Activated CD4-positive, alpha-beta memory T cell treated with anti-CD3 and anti-CD28 coated beads for 36 hours (primary cell): Measurements from ENCODE around the gene P2RY4. TPM values are rescaled to one million over a fixed set of nuclear protein-coding genes. Genes with fewer than 3 reads are reported as not detected.
A peak's percentile ranks its signal among the peaks of the same experiment; 100 is the strongest.
"Not testable (repeated sequence)": the region's sequence is repeated elsewhere in the genome, so short reads cannot be mapped to it uniquely, and the experiment has no call there.

Source experiments
- CTCF ChIA-PET: fragments of 350-600 bp; sonication (Branson Sonifier 250); formaldehyde crosslinking; loops from one replicate; lab custom pipeline; 2021; ENCODE audit warnings: antibody characterized with exemption, inconsistent platforms; lab: Charles Lee
- POLR2A ChIA-PET: fragments of 350-600 bp; sonication (Branson Sonifier 250); formaldehyde crosslinking; loops from one replicate; lab custom pipeline; 2021; ENCODE audit warnings: antibody characterized with exemption; lab: Charles Lee
- DNase-seq: peaks from one replicate; pipeline ENCODE4 v3.0.0-alpha.2; 2020
- H3K27ac Mint-ChIP-seq: one replicate; pipeline ENCODE4 v1.8.0; 2021; ENCODE audit warnings: mixed read lengths
- H3K27me3 Mint-ChIP-seq: one replicate; pipeline ENCODE4 v1.8.0; 2021; ENCODE audit warnings: mixed read lengths
- H3K36me3 Mint-ChIP-seq: one replicate; pipeline ENCODE4 v1.8.0; 2021; ENCODE audit warnings: mixed read lengths
- H3K4me1 Mint-ChIP-seq: one replicate; pipeline ENCODE4 v1.8.0; 2021; ENCODE audit warnings: low read depth, mixed read lengths
- H3K4me3 Mint-ChIP-seq: one replicate; pipeline ENCODE4 v1.8.0; 2021; ENCODE audit warnings: mild to moderate bottlenecking, mixed read lengths
- H3K9me3 Mint-ChIP-seq: one replicate; pipeline ENCODE4 v1.8.0; 2021; ENCODE audit warnings: mixed read lengths
- intact Hi-C: fragments of 100-400 bp; cut with micrococcal nuclease; formaldehyde crosslinking; loops from one replicate; pipeline ENCODE4 v1.15.1; 2023
- total RNA-seq, 2 experiments: library from RNA; stranded (reverse); gene quantifications; one replicate each; pipeline ENCODE4 v1.2.3, GENCODE V29; 2021

Gene P2RY4
- total RNA-seq: under 1 TPM in 1 of 2 experiments, not detected in 1; 0.17 TPM

- H3K4me1 Mint-ChIP-seq: no peaks in the 10 kb centered on the region
- CTCF ChIA-PET: interaction anchor here (1.4 kb wide), 1 partner anchor 63 kb away, joined by 3 read pairs; no protein-coding TSS in a partner anchor
- no peak within 1 kb of the TSS for H3K4me3 Mint-ChIP-seq
- no peaks in the 10 kb centered on the region for H3K9me3 Mint-ChIP-seq
- H3K36me3 Mint-ChIP-seq: no peaks in the 10 kb centered on the region
- H3K27ac Mint-ChIP-seq: no peak within 1 kb of the TSS
- no peak for DNase-seq
- H3K27me3 Mint-ChIP-seq: no peaks in the 10 kb centered on the region
- intact Hi-C loops: no loop called here
- POLR2A ChIA-PET: no interaction called here
Measured at GRCh38 chrX:70260104-70260503, at the start of gene P2RY4. P2RY4 (minus strand) TSS chrX:70260204; CDS start chrX:70259624, 580 bp downstream.

- no peak for DNase-seq
- Mint-ChIP-seq H3K27ac (no peak overlapping the region), H3K4me1 (peaks cover 5% of the 10 kb centered on the region), H3K27me3 (no peaks in the 10 kb centered on the region), H3K4me3 (no peak overlapping the region), H3K36me3 (peaks cover 31% of the 10 kb centered on the region), H3K9me3 (no peaks in the 10 kb centered on the region)
- ChIA-PET POLR2A (interaction anchor here (0.8 kb wide), 1 partner anchor 11 kb away, joined by 3 read pairs; no protein-coding TSS in a partner anchor), CTCF (no interaction called here)
- intact Hi-C loops: no loop called here
Measured at GRCh38 chrX:70301716-70302115, 41.7 kb upstream of the P2RY4 start.

GRCh38 chrX:70293621-70294020, 33.6 kb upstream of the P2RY4 start:
- POLR2A ChIA-PET: no interaction called here
- Mint-ChIP-seq H3K27me3 (no peaks in the 10 kb centered on the region), H3K36me3 (peaks cover 5% of the 10 kb centered on the region), H3K27ac (no peak overlapping the region), H3K9me3 (no peaks in the 10 kb centered on the region), H3K4me1 (peaks cover 10% of the 10 kb centered on the region), H3K4me3 (no peak overlapping the region)
- CTCF ChIA-PET: no interaction called here
- intact Hi-C loops: loop anchor here (10.0 kb wide), 1 partner anchor 159 kb away; the partner anchor contains the start of gene IGBP1
- no peak for DNase-seq

GRCh38 chrX:70292788-70293187, 32.8 kb upstream of the P2RY4 start:
- H3K27me3 Mint-ChIP-seq: no peaks in the 10 kb centered on the region
- ChIA-PET CTCF (no interaction called here), POLR2A (no interaction called here)
- intact Hi-C loops: loop anchor here (10.0 kb wide), 1 partner anchor 158 kb away; the partner anchor contains the start of gene IGBP1
- H3K27ac Mint-ChIP-seq: no peak overlapping the region
- no peak for DNase-seq
- H3K9me3 Mint-ChIP-seq: no peaks in the 10 kb centered on the region
- peaks cover 5% of the 10 kb centered on the region for H3K36me3 Mint-ChIP-seq
- peaks cover 10% of the 10 kb centered on the region for H3K4me1 Mint-ChIP-seq
- no peak overlapping the region for H3K4me3 Mint-ChIP-seq

GRCh38 chrX:70289793-70290770, 30.1 kb upstream of the P2RY4 start, which contains the start of the genes KIF4A and PDZD11:
KIF4A (plus strand) TSS chrX:70290104; CDS start chrX:70290459, 355 bp downstream.
PDZD11 (minus strand) TSS chrX:70289927; CDS start chrX:70289341, 586 bp downstream.
- H3K4me1 Mint-ChIP-seq: peaks cover 10% of the 10 kb centered on the region
- H3K9me3 Mint-ChIP-seq: no peaks in the 10 kb centered on the region
- peaks cover 9% of the 10 kb centered on the region for H3K36me3 Mint-ChIP-seq
- peak within 1 kb of the TSS; percentile 91 for H3K4me3 Mint-ChIP-seq
- POLR2A ChIA-PET: interaction anchor here (0.9 to 1.3 kb wide), 2 partner anchors 12 to 144 kb away, joined by 3 to 5 read pairs; no protein-coding TSS in a partner anchor
- CTCF ChIA-PET: interaction anchor here (0.9 to 1.0 kb wide), 3 partner anchors 16 to 375 kb away, joined by 3 to 5 read pairs (median 3); no protein-coding TSS in a partner anchor
- peak within 1 kb of the TSS; percentile 74 for H3K27ac Mint-ChIP-seq
- H3K27me3 Mint-ChIP-seq: no peaks in the 10 kb centered on the region
- peak; percentile 90 for DNase-seq
- intact Hi-C loops: loop anchor here (1.0 to 10.0 kb wide), 3 partner anchors 144 to 671 kb away; partner anchors contain the start of gene IGBP1

- H3K27me3 Mint-ChIP-seq: no peaks in the 10 kb centered on the region
- H3K36me3 Mint-ChIP-seq: peaks cover 12% of the 10 kb centered on the region
- ChIA-PET CTCF (interaction anchor here (0.9 to 1.0 kb wide), 3 partner anchors 16 to 376 kb away, joined by 3 to 5 read pairs (median 3); no protein-coding TSS in a partner anchor), POLR2A (interaction anchor here (1.3 kb wide), 1 partner anchor 145 kb away, joined by 5 read pairs; no protein-coding TSS in a partner anchor)
- H3K4me1 Mint-ChIP-seq: peaks cover 10% of the 10 kb centered on the region
- H3K4me3 Mint-ChIP-seq: peak overlapping the region; percentile 91
- no peak for DNase-seq
- peak overlapping the region; percentile 74 for H3K27ac Mint-ChIP-seq
- H3K9me3 Mint-ChIP-seq: no peaks in the 10 kb centered on the region
- intact Hi-C loops: no loop called here
Measured at GRCh38 chrX:70289168-70289792, 29.3 kb upstream of the P2RY4 start.

- no peaks in the 10 kb centered on the region for H3K27me3 Mint-ChIP-seq
- POLR2A ChIA-PET: no interaction called here
- H3K36me3 Mint-ChIP-seq: peaks cover 20% of the 10 kb centered on the region
- intact Hi-C loops: no loop called here
- H3K4me1 Mint-ChIP-seq: no peaks in the 10 kb centered on the region
- CTCF ChIA-PET: no interaction called here
- no peak within 1 kb of the TSS for H3K4me3 Mint-ChIP-seq
- DNase-seq: no peak
- no peaks in the 10 kb centered on the region for H3K9me3 Mint-ChIP-seq
- H3K27ac Mint-ChIP-seq: no peak within 1 kb of the TSS
Measured at GRCh38 chrX:70281951-70282350, 21.9 kb upstream of the P2RY4 start, which contains the start of gene RAB41. RAB41 (plus strand) TSS chrX:70282172; CDS start chrX:70282218, 46 bp downstream.

- ChIA-PET POLR2A (no interaction called here), CTCF (no interaction called here)
- no peaks in the 10 kb centered on the region for H3K4me1 Mint-ChIP-seq
- H3K4me3 Mint-ChIP-seq: no peak overlapping the region
- DNase-seq: no peak
- intact Hi-C loops: no loop called here
- no peaks in the 10 kb centered on the region for H3K27me3 Mint-ChIP-seq
- H3K9me3 Mint-ChIP-seq: no peaks in the 10 kb centered on the region
- H3K36me3 Mint-ChIP-seq: peaks cover 15% of the 10 kb centered on the region
- no peak overlapping the region for H3K27ac Mint-ChIP-seq
Measured at GRCh38 chrX:70280573-70280972, 20.6 kb upstream of the P2RY4 start.

- no peaks in the 10 kb centered on the region for H3K9me3 Mint-ChIP-seq
- no peaks in the 10 kb centered on the region for H3K27me3 Mint-ChIP-seq
- H3K36me3 Mint-ChIP-seq: peaks cover 10% of the 10 kb centered on the region
- intact Hi-C loops: no loop called here
- CTCF ChIA-PET: no interaction called here
- H3K4me3 Mint-ChIP-seq: no peak overlapping the region
- no peaks in the 10 kb centered on the region for H3K4me1 Mint-ChIP-seq
- POLR2A ChIA-PET: no interaction called here
- no peak overlapping the region for H3K27ac Mint-ChIP-seq
- no peak for DNase-seq
Measured at GRCh38 chrX:70279081-70279480, 19.1 kb upstream of the P2RY4 start.

- H3K4me1 Mint-ChIP-seq, POLR2A ChIA-PET, H3K4me3 Mint-ChIP-seq, H3K36me3 Mint-ChIP-seq, H3K9me3 Mint-ChIP-seq, DNase-seq, H3K27ac Mint-ChIP-seq, intact Hi-C loops, H3K27me3 Mint-ChIP-seq: not testable (repeated sequence)
- CTCF ChIA-PET: interaction anchor here (1.0 kb wide), 1 partner anchor 16 kb away, joined by 3 read pairs; the partner anchor contains the start of genes KIF4A and PDZD11
Measured at GRCh38 chrX:70274029-70274428, 14.0 kb upstream of the P2RY4 start.

- ChIA-PET CTCF (interaction anchor here (1.1 kb wide), 1 partner anchor 16 kb away, joined by 5 read pairs; no protein-coding TSS in a partner anchor), POLR2A (no interaction called here)
- intact Hi-C loops: no loop called here
- Mint-ChIP-seq H3K9me3 (no peaks in the 10 kb centered on the region), H3K4me1 (no peaks in the 10 kb centered on the region), H3K27ac (no peak within 1 kb of the TSS), H3K36me3 (no peaks in the 10 kb centered on the region), H3K4me3 (no peak within 1 kb of the TSS), H3K27me3 (no peaks in the 10 kb centered on the region)
- DNase-seq: no peak
Measured at GRCh38 chrX:70268034-70268433, 8.0 kb upstream of the P2RY4 start, which contains the start of gene ARR3. ARR3 (plus strand) TSS chrX:70268334; CDS start chrX:70269386, 1,052 bp downstream.
